LNCaP clone FGC (cell line): Measurements from ENCODE around the gene GLO1.

ENCODE experiments used
- DNase-seq: peaks from one replicate; pipeline ENCODE4 v3.0.0-alpha.2; 2011; ENCODE audit warnings: low read depth
- H3K4me3 ChIP-seq: 2 replicates; pipeline ENCODE4 v1.5.1; 2011; ENCODE audit warnings: mild to moderate bottlenecking, low read depth, low read length, control low read depth
- CTCF ChIP-seq: IDR thresholded peaks from 2 replicates; pipeline ENCODE4 v1.5.1; 2012; ENCODE audit warnings: mild to moderate bottlenecking; ENCODE audit not compliant: control insufficient read depth, insufficient read depth; ENCODE audit errors: extremely low read depth

GLO1 gene

GRCh38 chr6:38702558-38703397 lies at the start of gene GLO1:
TSS of gene GLO1 (minus strand) at chr6:38703145. CDS start at chr6:38703054, 91 bp downstream.
- TF ChIP-seq CTCF, result no peak
- peak; percentile 99 for DNase-seq
- H3K4me3 ChIP-seq, result peak within 1 kb of the TSS; percentile 80

GRCh38 chr6:38750968-38751615 lies 48.1 kb upstream of the GLO1 start:
- H3K4me3 ChIP-seq, result no peak overlapping the region
- no peak for TF ChIP-seq CTCF
- no peak for DNase-seq

GRCh38 chr6:38749473-38749872 lies 46.5 kb upstream of the GLO1 start:
- no peak for TF ChIP-seq CTCF
- no peak for DNase-seq
- H3K4me3 ChIP-seq, result no peak overlapping the region

- no peak overlapping the region for H3K4me3 ChIP-seq
- no peak for DNase-seq
- no peak for TF ChIP-seq CTCF
Observed at GRCh38 chr6:38739532-38739931, 36.6 kb upstream of the GLO1 start.

GRCh38 chr6:38738261-38738660 lies 35.3 kb upstream of the GLO1 start:
- no peak overlapping the region for H3K4me3 ChIP-seq
- DNase-seq, result no peak
- TF ChIP-seq CTCF, result no peak

GRCh38 chr6:38736951-38737350 lies 34.0 kb upstream of the GLO1 start:
- no peak for TF ChIP-seq CTCF
- no peak for DNase-seq
- H3K4me3 ChIP-seq, result no peak overlapping the region
